ENCODE data around the gene TMEM247. TPM values are rescaled to one million over a fixed set of nuclear protein-coding genes. Genes with fewer than 3 reads are reported as not detected.
"Not testable (repeated sequence)": the region's sequence is repeated elsewhere in the genome, so short reads cannot be mapped to it uniquely, and the experiment has no call there.

TMEM247 gene
- total RNA-seq, 2 experiments from 2014 or later = not detected

GRCh38 chr2:46461011-46461674 is 18.2 kb upstream of the TMEM247 start:
- H3K4me1 Mint-ChIP-seq (ENCODE audit: low read depth) = no peaks in the 10 kb centered on the region
- intact Hi-C loops (cut with micrococcal nuclease) = loop anchor here (1.0 kb wide), 3 partner anchors 398 to 468 kb away; no protein-coding TSS in a partner anchor
- H3K27me3 Mint-ChIP-seq (ENCODE audit: low read depth) = no peaks in the 10 kb centered on the region
- H3K9me3 Mint-ChIP-seq = no peaks in the 10 kb centered on the region
- H3K36me3 Mint-ChIP-seq (ENCODE audit: low read depth) = no peaks in the 10 kb centered on the region
- CTCF ChIA-PET = interaction anchor here (0.5 to 2.9 kb wide), 12 partner anchors 10 to 450 kb away, joined by 3 to 12 read pairs (median 3); no protein-coding TSS in a partner anchor
- no peak overlapping the region for H3K4me3 Mint-ChIP-seq
- no peak overlapping the region for H3K27ac Mint-ChIP-seq
- DNase-seq = peak; percentile 80

GRCh38 chr2:46461709-46462171 is 17.6 kb upstream of the TMEM247 start:
- intact Hi-C loops (cut with micrococcal nuclease) = loop anchor here (1.0 kb wide), 3 partner anchors 398 to 468 kb away; no protein-coding TSS in a partner anchor
- Mint-ChIP-seq H3K9me3 (no peaks in the 10 kb centered on the region), H3K4me3 (no peak overlapping the region), H3K4me1 (ENCODE audit: low read depth) (no peaks in the 10 kb centered on the region), H3K36me3 (ENCODE audit: low read depth) (no peaks in the 10 kb centered on the region), H3K27me3 (ENCODE audit: low read depth) (no peaks in the 10 kb centered on the region), H3K27ac (no peak overlapping the region)
- CTCF ChIA-PET = interaction anchor here (0.8 to 1.6 kb wide), 10 partner anchors 9 to 469 kb away, joined by 3 to 5 read pairs (median 3); no protein-coding TSS in a partner anchor
- DNase-seq = no peak

GRCh38 chr2:46462936-46463335 is 16.4 kb upstream of the TMEM247 start:
- CTCF ChIA-PET = interaction anchor here (0.9 to 1.4 kb wide), 7 partner anchors 18 to 452 kb away, joined by 3 to 5 read pairs (median 4); no protein-coding TSS in a partner anchor
- no peaks in the 10 kb centered on the region for H3K4me1 Mint-ChIP-seq (ENCODE audit: low read depth)
- H3K36me3 Mint-ChIP-seq (ENCODE audit: low read depth) = no peaks in the 10 kb centered on the region
- no peaks in the 10 kb centered on the region for H3K9me3 Mint-ChIP-seq
- H3K4me3 Mint-ChIP-seq = no peak overlapping the region
- DNase-seq = no peak
- no peaks in the 10 kb centered on the region for H3K27me3 Mint-ChIP-seq (ENCODE audit: low read depth)
- intact Hi-C loops (cut with micrococcal nuclease) = no loop called here
- no peak overlapping the region for H3K27ac Mint-ChIP-seq

GRCh38 chr2:46469116-46469515 is 10.2 kb upstream of the TMEM247 start:
- Mint-ChIP-seq H3K9me3 (no peaks in the 10 kb centered on the region), H3K36me3 (ENCODE audit: low read depth) (no peaks in the 10 kb centered on the region), H3K27ac (no peak overlapping the region), H3K4me3 (no peak overlapping the region), H3K4me1 (ENCODE audit: low read depth) (peaks cover 2% of the 10 kb centered on the region), H3K27me3 (ENCODE audit: low read depth) (no peaks in the 10 kb centered on the region)
- intact Hi-C loops (cut with micrococcal nuclease) = no loop called here
- DNase-seq = no peak
- CTCF ChIA-PET = interaction anchor here (0.6 to 1.2 kb wide), 3 partner anchors 34 to 303 kb away, joined by 4 to 6 read pairs (median 4); no protein-coding TSS in a partner anchor

DNA sequence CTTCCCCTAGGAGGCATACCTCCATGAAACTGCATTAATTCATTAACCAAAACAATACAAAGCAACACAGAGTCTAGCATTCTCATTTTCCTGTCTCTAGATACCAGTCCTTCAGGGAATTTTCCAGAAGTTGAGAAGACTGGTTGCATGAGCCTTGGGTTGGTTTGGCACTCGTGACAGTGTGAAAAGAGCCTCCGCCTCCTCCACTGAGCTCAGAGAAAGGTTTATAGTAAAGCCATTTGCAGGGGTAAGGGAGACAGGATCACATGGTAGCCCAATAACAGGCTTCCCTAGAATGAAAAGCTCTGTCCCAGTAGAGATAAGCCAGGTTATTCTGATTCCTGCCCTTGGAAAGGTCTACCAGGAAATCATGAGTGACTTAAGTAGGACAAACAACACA is 9.7 kb upstream of the TMEM247 start:
- Mint-ChIP-seq H3K4me1 (ENCODE audit: low read depth) (peaks cover 2% of the 10 kb centered on the region), H3K27ac (no peak overlapping the region), H3K4me3 (no peak overlapping the region), H3K9me3 (peaks cover 2% of the 10 kb centered on the region), H3K36me3 (ENCODE audit: low read depth) (no peaks in the 10 kb centered on the region), H3K27me3 (ENCODE audit: low read depth) (no peaks in the 10 kb centered on the region)
- DNase-seq = no peak
- intact Hi-C loops (cut with micrococcal nuclease) = no loop called here
- CTCF ChIA-PET = interaction anchor here (0.6 to 2.9 kb wide), 2 partner anchors 10 to 180 kb away, joined by 3 to 13 read pairs; no protein-coding TSS in a partner anchor

DNA sequence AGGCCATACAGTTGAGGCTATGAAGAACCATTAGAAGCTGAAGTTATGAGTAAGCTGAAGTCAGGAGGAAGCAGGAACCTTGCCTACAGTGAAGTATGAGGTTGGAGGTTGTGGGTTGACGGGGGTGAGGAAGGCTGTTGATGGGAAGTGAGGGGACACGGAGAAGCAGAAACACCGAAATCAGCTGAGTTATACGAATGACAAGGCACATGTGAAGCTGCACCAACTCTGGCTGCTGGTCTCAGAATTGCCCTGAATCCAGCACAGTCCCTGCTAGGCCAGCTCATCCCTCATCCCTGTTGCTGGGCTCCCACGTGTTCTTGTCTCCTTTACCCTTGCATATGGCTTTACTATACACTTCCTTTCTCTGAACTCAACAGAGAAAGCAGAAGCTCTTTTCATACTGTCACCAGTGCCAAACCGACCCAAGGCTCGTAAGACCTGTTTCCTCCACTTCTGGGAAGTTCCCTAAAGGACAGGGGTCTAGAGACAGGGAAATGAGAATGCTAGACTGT is 9.2 kb upstream of the TMEM247 start:
- H3K4me1 Mint-ChIP-seq (ENCODE audit: low read depth) = peaks cover 2% of the 10 kb centered on the region
- no peaks in the 10 kb centered on the region for H3K27me3 Mint-ChIP-seq (ENCODE audit: low read depth)
- no peak overlapping the region for H3K4me3 Mint-ChIP-seq
- intact Hi-C loops (cut with micrococcal nuclease) = no loop called here
- DNase-seq = no peak
- no peaks in the 10 kb centered on the region for H3K36me3 Mint-ChIP-seq (ENCODE audit: low read depth)
- peaks cover 5% of the 10 kb centered on the region for H3K9me3 Mint-ChIP-seq
- CTCF ChIA-PET = interaction anchor here (0.6 to 2.9 kb wide), 3 partner anchors 9 to 180 kb away, joined by 3 to 13 read pairs (median 3); no protein-coding TSS in a partner anchor
- H3K27ac Mint-ChIP-seq = no peak overlapping the region

DNA sequence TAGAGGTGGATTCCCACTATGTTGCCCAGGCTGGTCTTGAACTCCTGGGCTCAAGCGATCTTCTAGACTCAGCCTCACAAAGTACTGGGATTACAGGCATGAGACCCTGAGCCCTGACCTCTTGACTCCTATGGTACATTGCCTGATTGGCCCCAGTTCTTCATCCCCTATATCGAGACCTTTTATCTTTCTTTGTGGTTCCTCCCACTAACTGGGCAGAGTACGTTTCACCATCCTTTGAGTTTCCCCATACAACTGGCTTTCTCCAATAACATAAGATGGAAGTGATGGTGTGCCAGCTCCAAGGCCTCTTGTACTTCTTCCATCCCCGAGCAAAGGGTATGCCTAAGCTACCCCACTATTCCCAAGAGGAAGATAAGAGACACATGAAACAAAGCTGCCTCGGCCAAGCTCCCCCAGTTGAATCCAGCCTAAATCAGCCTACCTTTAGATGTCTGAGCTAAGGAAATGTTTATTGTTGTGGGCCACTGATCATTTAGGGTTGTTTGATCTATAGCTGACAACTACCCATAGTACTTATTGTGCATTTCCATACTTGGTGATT is 8.3 kb upstream of the TMEM247 start:
- no peak for DNase-seq
- Mint-ChIP-seq H3K4me3 (no peak overlapping the region), H3K27me3 (ENCODE audit: low read depth) (no peaks in the 10 kb centered on the region), H3K4me1 (ENCODE audit: low read depth) (peaks cover 2% of the 10 kb centered on the region), H3K9me3 (peaks cover 7% of the 10 kb centered on the region), H3K27ac (no peak overlapping the region), H3K36me3 (ENCODE audit: low read depth) (no peaks in the 10 kb centered on the region)
- CTCF ChIA-PET = interaction anchor here (0.6 to 2.9 kb wide), 3 partner anchors 10 to 185 kb away, joined by 3 to 13 read pairs (median 3); no protein-coding TSS in a partner anchor
- intact Hi-C loops (cut with micrococcal nuclease) = no loop called here

DNA sequence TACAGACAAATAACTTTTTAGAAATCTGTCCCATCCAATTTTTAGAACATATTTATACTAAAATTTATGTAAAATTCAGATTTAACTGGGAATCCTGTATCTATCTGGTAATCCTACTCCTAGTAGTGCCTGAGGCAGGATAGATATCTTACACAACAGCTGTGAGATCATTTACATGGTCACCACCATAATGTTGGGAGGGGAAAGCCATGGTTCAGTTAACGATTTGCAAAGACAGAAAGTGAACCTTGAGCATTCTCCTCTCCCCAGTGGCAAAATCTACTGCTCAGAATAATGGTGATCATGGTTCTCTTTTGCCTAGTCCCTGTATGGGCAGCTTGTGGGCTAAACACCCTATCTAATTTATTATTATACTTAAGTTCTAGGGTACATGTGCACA is 7.7 kb upstream of the TMEM247 start:
- Mint-ChIP-seq H3K9me3 (peaks cover 9% of the 10 kb centered on the region), H3K4me3 (no peak overlapping the region), H3K4me1 (ENCODE audit: low read depth) (peaks cover 2% of the 10 kb centered on the region), H3K27me3 (ENCODE audit: low read depth) (no peaks in the 10 kb centered on the region), H3K36me3 (ENCODE audit: low read depth) (no peaks in the 10 kb centered on the region), H3K27ac (no peak overlapping the region)
- DNase-seq = no peak
- intact Hi-C loops (cut with micrococcal nuclease) = no loop called here
- CTCF ChIA-PET = interaction anchor here (0.7 to 2.9 kb wide), 3 partner anchors 11 to 178 kb away, joined by 3 to 13 read pairs (median 3); no protein-coding TSS in a partner anchor

DNA sequence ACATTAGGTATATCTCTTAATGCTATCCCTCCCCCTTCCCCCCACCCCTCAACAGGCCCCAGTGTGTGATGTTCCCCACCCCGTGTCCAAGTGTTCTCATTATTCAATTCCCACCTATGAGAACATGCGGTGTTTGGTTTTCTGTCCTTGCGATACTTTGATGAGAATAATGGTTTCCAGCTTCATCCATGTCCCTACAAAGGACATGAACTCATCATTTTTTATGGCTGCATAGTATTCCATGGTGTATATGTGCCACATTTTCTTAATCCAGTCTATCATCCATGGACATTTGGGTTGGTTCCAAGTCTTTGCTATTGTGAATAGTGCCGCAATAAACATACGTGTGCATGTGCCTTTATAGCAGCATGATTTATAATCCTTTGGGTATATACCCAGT is 7.2 kb upstream of the TMEM247 start:
- not testable (repeated sequence) for H3K27ac Mint-ChIP-seq; H3K4me1 Mint-ChIP-seq (ENCODE audit: low read depth)

DNA sequence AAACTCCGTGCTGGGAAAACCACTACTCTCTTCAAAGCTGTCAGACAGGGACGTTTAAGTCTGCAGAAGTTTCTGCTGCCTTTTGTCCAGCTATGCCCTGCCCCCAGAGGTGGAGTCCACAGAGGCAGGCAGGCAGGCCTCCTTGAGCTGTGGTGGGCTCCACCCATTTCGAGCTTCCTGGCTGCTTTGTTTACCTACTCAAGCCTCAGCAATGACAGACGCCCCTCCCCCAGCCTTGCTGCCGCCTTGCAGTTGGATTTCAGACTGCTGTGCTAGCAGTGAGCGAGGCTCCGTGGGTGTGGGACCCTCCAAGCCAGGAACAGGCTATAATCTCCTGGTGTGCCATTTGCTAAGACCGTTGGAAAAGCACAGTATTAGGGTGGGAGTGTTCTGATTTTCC is 1.9 kb upstream of the TMEM247 start:
- DNase-seq = peak; percentile 35
- Mint-ChIP-seq H3K9me3 (peaks cover 14% of the 10 kb centered on the region), H3K4me1 (ENCODE audit: low read depth) (peaks cover 29% of the 10 kb centered on the region)
- H3K4me3 Mint-ChIP-seq; intact Hi-C loops (cut with micrococcal nuclease); H3K27ac Mint-ChIP-seq; H3K27me3 Mint-ChIP-seq (ENCODE audit: low read depth); H3K36me3 Mint-ChIP-seq (ENCODE audit: low read depth): not testable (repeated sequence)
- CTCF ChIA-PET = interaction anchor here (1.0 kb wide), 1 partner anchor 15 kb away, joined by 4 read pairs; no protein-coding TSS in a partner anchor

More for the DNA sequence above, 7.2 kb upstream of the TMEM247 start:
- H3K36me3 Mint-ChIP-seq (ENCODE audit: low read depth); intact Hi-C loops (cut with micrococcal nuclease); H3K4me3 Mint-ChIP-seq; DNase-seq; H3K9me3 Mint-ChIP-seq; H3K27me3 Mint-ChIP-seq (ENCODE audit: low read depth): not testable (repeated sequence)
- CTCF ChIA-PET = interaction anchor here (0.7 to 2.9 kb wide), 2 partner anchors 82 to 178 kb away, joined by 3 to 13 read pairs; no protein-coding TSS in a partner anchor

- peaks cover 29% of the 10 kb centered on the region for H3K4me1 Mint-ChIP-seq (ENCODE audit: low read depth)
- no peak for DNase-seq
- H3K27ac Mint-ChIP-seq = no peak overlapping the region
- H3K36me3 Mint-ChIP-seq (ENCODE audit: low read depth) = peaks cover 5% of the 10 kb centered on the region
- CTCF ChIA-PET = interaction anchor here (0.6 kb wide), 1 partner anchor 27 kb away, joined by 3 read pairs; no protein-coding TSS in a partner anchor
- no peak overlapping the region for H3K4me3 Mint-ChIP-seq
- intact Hi-C loops (cut with micrococcal nuclease) = no loop called here
- no peaks in the 10 kb centered on the region for H3K27me3 Mint-ChIP-seq (ENCODE audit: low read depth)
- H3K9me3 Mint-ChIP-seq = peaks cover 14% of the 10 kb centered on the region
Measured at GRCh38 chr2:46477925-46478324, 1.4 kb upstream of the TMEM247 start.

- Mint-ChIP-seq H3K4me3 (no peak overlapping the region), H3K36me3 (ENCODE audit: low read depth) (peaks cover 5% of the 10 kb centered on the region), H3K27ac (no peak overlapping the region), H3K27me3 (ENCODE audit: low read depth) (no peaks in the 10 kb centered on the region), H3K4me1 (ENCODE audit: low read depth) (peaks cover 29% of the 10 kb centered on the region), H3K9me3 (peaks cover 9% of the 10 kb centered on the region)
- CTCF ChIA-PET = interaction anchor here (1.0 to 1.3 kb wide), 2 partner anchors 18 to 121 kb away, joined by 3 read pairs; no protein-coding TSS in a partner anchor
- intact Hi-C loops (cut with micrococcal nuclease) = no loop called here
- no peak for DNase-seq
Measured at GRCh38 chr2:46480562-46480961, 1.2 kb downstream of the TMEM247 start.
